C4-2B (cell line): ENCODE results near the gene NPHS2.

Experiments used
- H3K27ac ChIP-seq: fragments of 450-650 bp; 2 replicates; pipeline ENCODE4 v1.5.1; 2017
- ZFX ChIP-seq: fragments of 450-650 bp; IDR thresholded peaks from 2 replicates; pipeline ENCODE4 v1.6.1; 2017
- TF ChIP-seq, protein P1 (sequence below): fragments of 450-650 bp; conservative IDR thresholded peaks from 2 replicates; pipeline ENCODE4 v1.5.1; 2017; ENCODE audit warnings: mild to moderate bottlenecking

The NPHS2 gene

DNA sequence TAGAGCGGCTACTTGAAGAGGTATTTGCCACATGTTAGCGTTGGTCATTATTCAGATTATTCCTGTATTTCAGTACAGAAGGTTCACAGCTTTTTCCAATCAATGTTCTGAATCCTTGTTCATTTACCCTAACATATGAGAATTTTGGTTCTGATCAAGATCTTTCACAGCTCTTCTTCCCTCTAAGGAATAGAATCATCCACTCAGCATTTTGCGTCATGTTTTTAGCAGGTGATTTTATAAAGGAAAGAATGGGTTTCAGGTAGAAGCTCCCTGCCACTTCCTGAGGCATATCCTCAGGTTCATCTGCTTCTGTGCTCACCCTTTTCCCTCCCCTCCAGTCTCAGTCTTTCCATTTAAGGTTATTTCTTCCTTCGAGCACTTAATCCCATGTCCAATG is 66.4 kb downstream of the NPHS2 start:
- TF ChIP-seq, protein P1, sequence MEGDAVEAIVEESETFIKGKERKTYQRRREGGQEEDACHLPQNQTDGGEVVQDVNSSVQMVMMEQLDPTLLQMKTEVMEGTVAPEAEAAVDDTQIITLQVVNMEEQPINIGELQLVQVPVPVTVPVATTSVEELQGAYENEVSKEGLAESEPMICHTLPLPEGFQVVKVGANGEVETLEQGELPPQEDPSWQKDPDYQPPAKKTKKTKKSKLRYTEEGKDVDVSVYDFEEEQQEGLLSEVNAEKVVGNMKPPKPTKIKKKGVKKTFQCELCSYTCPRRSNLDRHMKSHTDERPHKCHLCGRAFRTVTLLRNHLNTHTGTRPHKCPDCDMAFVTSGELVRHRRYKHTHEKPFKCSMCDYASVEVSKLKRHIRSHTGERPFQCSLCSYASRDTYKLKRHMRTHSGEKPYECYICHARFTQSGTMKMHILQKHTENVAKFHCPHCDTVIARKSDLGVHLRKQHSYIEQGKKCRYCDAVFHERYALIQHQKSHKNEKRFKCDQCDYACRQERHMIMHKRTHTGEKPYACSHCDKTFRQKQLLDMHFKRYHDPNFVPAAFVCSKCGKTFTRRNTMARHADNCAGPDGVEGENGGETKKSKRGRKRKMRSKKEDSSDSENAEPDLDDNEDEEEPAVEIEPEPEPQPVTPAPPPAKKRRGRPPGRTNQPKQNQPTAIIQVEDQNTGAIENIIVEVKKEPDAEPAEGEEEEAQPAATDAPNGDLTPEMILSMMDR, result no peak
- no peak for TF ChIP-seq ZFX
- H3K27ac ChIP-seq, result no peak overlapping the region

DNA sequence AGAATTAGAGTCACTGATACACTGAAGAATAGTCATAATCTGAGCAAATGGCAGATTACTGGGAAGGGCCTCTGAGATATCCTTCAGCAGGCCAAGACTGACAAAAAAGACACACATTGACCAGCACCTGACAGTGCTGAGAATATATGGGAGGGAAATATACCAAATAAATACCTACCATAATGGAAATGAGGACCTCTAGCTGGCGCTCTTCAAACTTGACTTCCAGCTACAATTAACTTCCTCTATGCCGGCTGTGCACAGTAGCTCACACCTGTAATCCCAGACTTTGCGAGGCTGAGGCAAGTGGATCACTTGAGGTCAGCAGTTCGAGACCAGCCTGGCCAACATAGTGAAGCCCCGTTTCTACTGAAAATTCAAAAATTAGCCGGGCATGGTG is 69.5 kb downstream of the NPHS2 start:
- no peak overlapping the region for H3K27ac ChIP-seq
- TF ChIP-seq, protein P1, result no peak
- TF ChIP-seq ZFX, result no peak
